Testis (tissue), 3 donors: ENCODE results near the gene H19. TPM values are rescaled to one million over a fixed set of nuclear protein-coding genes. Genes with fewer than 3 reads are reported as not detected.

Experiments used
- DNase-seq: peaks from one replicate; pipeline ENCODE4 v3.0.0-alpha.2; 2019
- H3K27ac ChIP-seq, 2 donors: fragments of 200-600 bp; sonication (generic); one replicate each; pipeline ENCODE4 v1.5.1; 2019
- H3K27me3 ChIP-seq: fragments of 200-600 bp; sonication (generic); one replicate; pipeline ENCODE4 v1.5.1; 2019
- H3K36me3 ChIP-seq: fragments of 200-600 bp; sonication (generic); one replicate; pipeline ENCODE4 v1.5.1; 2017; ENCODE audit warnings: low read depth; ENCODE audit errors: missing control alignments
- H3K4me1 ChIP-seq: fragments of 200-600 bp; sonication (generic); one replicate; pipeline ENCODE4 v1.5.1; 2019
- H3K4me3 ChIP-seq, 2 donors: fragments of 200-600 bp; sonication (generic); one replicate each; pipeline ENCODE4 v1.5.1; 2017 to 2019
- H3K9me3 ChIP-seq: fragments of 200-600 bp; sonication (generic); one replicate; pipeline ENCODE4 v1.5.1; 2017
- CTCF ChIP-seq, 3 experiments: fragments of 450-650 bp in 2 of 3; fragments of 200-600 bp in 1 of 3; sonication (generic) in 1 of 3; IDR thresholded peaks; one replicate each; pipeline ENCODE4 v1.5.1; 2016 to 2019; ENCODE audit warnings: antibody characterized with exemption in 3 of 3, mild to moderate bottlenecking in 2 of 3, moderate library complexity in 1 of 3
- POLR2A ChIP-seq: fragments of 450-650 bp; IDR thresholded peaks from one replicate; pipeline ENCODE4 v1.6.1; 2017; ENCODE audit warnings: antibody characterized with exemption, mild to moderate bottlenecking, moderate library complexity
- WGBS, 2 donors: methylation state at CpG; one replicate each; pipeline ENCODE4 v1.1.5; 2018; 5-methylcytosine and 5-hydroxymethylcytosine counted together
- intact Hi-C: fragments of 100-400 bp; cut with DNase I; formaldehyde crosslinking; loops from one replicate; pipeline ENCODE4 v1.15.1; 2023; ENCODE audit warnings: low total_unique reads
- polyA plus RNA-seq: library from polyadenylated mRNA; stranded (reverse); fragments of 350-450 nt; fragmentation: Illumina TruSeq; extraction: RNeasy Lipid Tissue Mini Kit (QIAGEN cat#74804); gene quantifications from one replicate; pipeline ENCODE4 v1.2.3, GENCODE V29; 2014; ENCODE audit warnings: low read depth, low replicate concordance; ENCODE audit not compliant: insufficient read depth
- total RNA-seq, 2 donors: library from RNA; depleted of rRNA; stranded (reverse); fragments of >200 nt; gene quantifications; one replicate each; pipeline ENCODE4 v1.2.3, GENCODE V29; 2016

H19 gene
- total and polyA plus RNA-seq, 3 donors from 2014 or later = 158 to 328 (median 224) TPM

DNA sequence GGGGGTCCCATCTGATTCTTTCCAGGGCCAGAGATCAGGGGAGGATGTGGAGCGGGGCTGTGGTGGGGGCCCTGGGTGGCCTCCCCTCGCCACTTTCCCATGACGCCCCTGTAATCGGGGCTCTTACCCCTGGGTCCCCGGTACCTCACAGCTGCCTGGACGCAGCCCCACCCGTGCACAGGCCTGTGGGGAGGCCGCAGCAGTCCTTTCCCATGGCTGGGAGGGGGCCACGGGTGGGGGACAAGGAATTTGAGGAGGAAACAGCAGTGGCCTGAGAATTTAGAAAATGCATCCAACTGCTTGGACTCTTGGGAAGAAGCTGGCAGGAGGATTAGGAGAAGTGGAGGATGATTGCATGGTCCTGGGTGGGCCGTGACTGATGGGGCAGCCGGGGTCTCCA lies 18.0 kb downstream of the H19 start:
- H3K27ac ChIP-seq = no peak overlapping the region
- no peaks in the 10 kb centered on the region for H3K4me1 ChIP-seq
- H3K4me3 ChIP-seq = no peak overlapping the region
- intact Hi-C loops = no loop called here
- no peaks in the 10 kb centered on the region for H3K27me3 ChIP-seq
- 90% methylated on average over 4 of the region's 11 CpGs; no CpG with 5 or more reads in 1 of the 2 donors for WGBS, 2 donors
- DNase-seq = no peak
- H3K9me3 ChIP-seq = no peaks in the 10 kb centered on the region
- TF ChIP-seq CTCF (IDR thresholded peaks at IDR 0.05) (no peak), POLR2A (no peak)
- H3K36me3 ChIP-seq = no peaks in the 10 kb centered on the region

DNA sequence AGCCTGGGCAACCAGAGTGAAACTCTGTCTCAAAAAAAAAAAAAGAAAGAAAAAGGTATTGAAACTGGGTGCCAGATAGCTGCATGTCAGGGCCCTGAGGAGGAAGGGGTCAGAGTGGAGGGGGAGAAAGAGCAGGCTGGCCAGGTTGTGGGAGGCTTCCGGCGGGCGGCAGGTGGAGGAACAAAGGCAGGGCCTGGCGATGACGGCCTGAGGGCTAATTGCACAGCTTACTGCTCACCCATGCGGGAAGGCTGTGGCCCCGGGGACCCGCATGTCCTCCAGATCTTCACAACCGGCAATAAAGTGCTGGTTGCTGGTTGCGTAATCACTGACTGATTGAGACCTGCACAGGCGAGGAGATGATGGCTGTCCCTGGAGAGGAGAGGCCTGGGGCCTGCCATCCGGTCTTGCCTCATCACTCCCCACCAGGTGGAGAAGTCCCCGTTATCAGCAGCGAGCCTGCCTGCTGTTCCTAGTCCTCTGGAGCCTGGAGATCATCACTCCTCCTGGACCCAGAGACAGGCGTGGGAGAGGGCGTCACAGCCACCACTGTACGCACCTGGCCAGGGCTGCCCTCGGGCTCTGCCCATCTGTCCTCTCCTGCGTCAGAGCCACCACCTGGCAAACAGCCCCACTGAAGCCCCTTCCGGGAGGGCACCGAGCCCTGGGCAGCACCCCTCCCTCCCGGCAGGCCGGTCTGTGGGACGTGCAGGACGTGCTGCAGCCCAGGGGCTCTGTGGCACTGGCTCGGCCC lies 18.7 kb downstream of the H19 start:
- no peak for TF ChIP-seq CTCF (IDR thresholded peaks at IDR 0.05)
- Histone ChIP-seq H3K36me3 (no peaks in the 10 kb centered on the region), H3K27ac (no peak overlapping the region), H3K4me1 (no peaks in the 10 kb centered on the region), H3K4me3 (no peak overlapping the region), H3K27me3 (no peaks in the 10 kb centered on the region), H3K9me3 (no peaks in the 10 kb centered on the region)
- DNase-seq = no peak
- intact Hi-C loops = no loop called here
- WGBS, 2 donors = no CpG with 5 or more reads among the region's 26 CpGs

DNA sequence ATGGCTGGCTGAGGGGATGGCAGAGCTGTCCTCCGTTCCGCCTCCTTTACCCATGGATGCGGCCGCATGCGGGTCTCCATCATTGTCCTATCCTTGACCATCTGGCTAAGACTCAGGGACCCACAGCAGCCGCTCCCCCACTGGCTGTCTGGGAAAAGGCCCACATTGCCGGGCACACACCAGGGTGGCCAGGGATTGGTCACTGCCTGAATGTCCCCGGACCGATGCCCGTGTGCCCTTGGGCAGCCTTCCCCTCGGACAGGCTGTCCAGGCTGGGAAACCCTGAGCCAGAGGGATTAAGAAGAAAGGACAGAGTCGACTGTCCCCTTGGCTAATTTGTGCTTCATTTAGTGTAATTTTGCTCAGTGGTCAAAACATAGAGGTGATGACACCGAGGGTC lies 22.5 kb downstream of the H19 start:
- Histone ChIP-seq H3K4me1 (no peaks in the 10 kb centered on the region), H3K9me3 (no peaks in the 10 kb centered on the region), H3K36me3 (no peaks in the 10 kb centered on the region), H3K27me3 (no peaks in the 10 kb centered on the region), H3K27ac (no peak overlapping the region), H3K4me3 (no peak overlapping the region)
- TF ChIP-seq CTCF (IDR thresholded peaks at IDR 0.05) = no peak
- DNase-seq = no peak
- no CpG with 5 or more reads among the region's 13 CpGs for whole genome bisulfite sequencing, 2 donors
- intact Hi-C loops = no loop called here

- no peak for DNase-seq
- no peaks in the 10 kb centered on the region for H3K4me1 ChIP-seq
- H3K4me3 ChIP-seq = no peak overlapping the region
- TF ChIP-seq POLR2A = no peak
- no peak for TF ChIP-seq CTCF (IDR thresholded peaks at IDR 0.05)
- WGBS, 2 donors = 79 to 87% methylated on average over 11 to 13 of the region's 15 CpGs
- intact Hi-C loops = no loop called here
- H3K36me3 ChIP-seq = no peaks in the 10 kb centered on the region
- H3K27me3 ChIP-seq = no peaks in the 10 kb centered on the region
- no peaks in the 10 kb centered on the region for H3K9me3 ChIP-seq
- H3K27ac ChIP-seq = no peak overlapping the region
Observed at GRCh38 chr11:1970956-1971355, 26.7 kb downstream of the H19 start.

GRCh38 chr11:1969776-1970175 lies 27.9 kb downstream of the H19 start:
- Histone ChIP-seq H3K4me3 (no peak overlapping the region), H3K4me1 (no peaks in the 10 kb centered on the region), H3K9me3 (no peaks in the 10 kb centered on the region), H3K27ac (no peak overlapping the region), H3K36me3 (no peaks in the 10 kb centered on the region), H3K27me3 (no peaks in the 10 kb centered on the region)
- TF ChIP-seq CTCF (IDR thresholded peaks at IDR 0.05) = no peak
- no peak for TF ChIP-seq POLR2A
- no CpG with 5 or more reads among the region's 23 CpGs for WGBS, 2 donors
- intact Hi-C loops = no loop called here
- DNase-seq = no peak
